ENCODE measurements around the gene ZNF236.

Gene ZNF236

GRCh38 chr18:76814256-76814655, 8.1 kb upstream of the ZNF236 start:
- TF ChIP-seq TCF12 (IDR thresholded peaks at IDR 0.05; ENCODE audit: low read depth) (no peak), YY1 (IDR thresholded peaks at IDR 0.05; ENCODE audit: low read depth) (no peak), TAF1 (IDR thresholded peaks at IDR 0.05; ENCODE audit: low read depth) (no peak), EGR1 (IDR thresholded peaks at IDR 0.05) (no peak), NFIC (IDR thresholded peaks at IDR 0.05) (no peak)

- no peak for TF ChIP-seq EP300 (IDR thresholded peaks at IDR 0.05; ENCODE audit: borderline replicate concordance)
- no peak for TF ChIP-seq ZBTB7A (IDR thresholded peaks at IDR 0.05; ENCODE audit: low read depth)
These were observed 6.2 kb upstream of the ZNF236 start for GRCh38 chr18:76816127-76816526.

- TF ChIP-seq MAX (IDR thresholded peaks at IDR 0.05) (no peak), YY1 (IDR thresholded peaks at IDR 0.05; ENCODE audit: low read depth) (no peak), USF1 (IDR thresholded peaks at IDR 0.05) (no peak), CREB1 (IDR thresholded peaks at IDR 0.05; ENCODE audit: low read depth) (no peak)
These were observed 4.3 kb upstream of the ZNF236 start for GRCh38 chr18:76817888-76818611.

GRCh38 chr18:76819411-76820136, 2.8 kb upstream of the ZNF236 start:
- TF ChIP-seq ZBTB7A (IDR thresholded peaks at IDR 0.05; ENCODE audit: low read depth) (no peak), YY1 (IDR thresholded peaks at IDR 0.05; ENCODE audit: low read depth) (no peak), USF1 (IDR thresholded peaks at IDR 0.05) (no peak), TAF1 (IDR thresholded peaks at IDR 0.05; ENCODE audit: low read depth) (no peak), REST (IDR thresholded peaks at IDR 0.05; ENCODE audit: low read depth) (no peak), FOXM1 (IDR thresholded peaks at IDR 0.05; ENCODE audit: borderline replicate concordance, low read depth) (no peak)

- TF ChIP-seq FOXM1 (IDR thresholded peaks at IDR 0.05; ENCODE audit: borderline replicate concordance, low read depth) (peak; percentile 30; the same call in 1 of the 2 replicates), TEAD4 (IDR thresholded peaks at IDR 0.05) (no peak), TAF1 (IDR thresholded peaks at IDR 0.05; ENCODE audit: low read depth) (peak; percentile 8; the same call in 1 of the 2 replicates)
These were observed 942 bp upstream of the ZNF236 start for GRCh38 chr18:76821356-76821874.

- TF ChIP-seq USF1 (IDR thresholded peaks at IDR 0.05) (no peak), NFIC (IDR thresholded peaks at IDR 0.05) (no peak), FOXM1 (IDR thresholded peaks at IDR 0.05; ENCODE audit: borderline replicate concordance, low read depth) (no peak), CEBPB (IDR thresholded peaks at IDR 0.05) (no peak), TEAD4 (IDR thresholded peaks at IDR 0.05) (no peak; the same call in 1 of the 2 replicates), YY1 (IDR thresholded peaks at IDR 0.05; ENCODE audit: low read depth) (peak; percentile 49; the same call in 1 of the 2 replicates), EGR1 (IDR thresholded peaks at IDR 0.05) (no peak), ZBTB7A (IDR thresholded peaks at IDR 0.05; ENCODE audit: low read depth) (no peak; the same call in 1 of the 2 replicates), MAX (IDR thresholded peaks at IDR 0.05) (peak; percentile 78), TAF1 (IDR thresholded peaks at IDR 0.05; ENCODE audit: low read depth) (no peak; the same call in none of the 2 replicates)
These were observed 367 bp upstream of the ZNF236 start for GRCh38 chr18:76821875-76822505.

GRCh38 chr18:76823161-76823538, 793 bp downstream of the ZNF236 start:
- TF ChIP-seq EGR1 (IDR thresholded peaks at IDR 0.05): no peak
- TF ChIP-seq TCF12 (IDR thresholded peaks at IDR 0.05; ENCODE audit: low read depth): no peak; the same call in 1 of the 2 replicates
- TF ChIP-seq USF1 (IDR thresholded peaks at IDR 0.05): no peak
- TF ChIP-seq YY1 (IDR thresholded peaks at IDR 0.05; ENCODE audit: low read depth): no peak
- TF ChIP-seq EP300 (IDR thresholded peaks at IDR 0.05; ENCODE audit: borderline replicate concordance): no peak
- TF ChIP-seq ZBTB7A (IDR thresholded peaks at IDR 0.05; ENCODE audit: low read depth): no peak
- TF ChIP-seq REST (IDR thresholded peaks at IDR 0.05; ENCODE audit: low read depth): no peak
- no peak for TF ChIP-seq RAD21 (IDR thresholded peaks at IDR 0.05; ENCODE audit: low read depth)
- TF ChIP-seq NFIC (IDR thresholded peaks at IDR 0.05): no peak
- TF ChIP-seq MAX (IDR thresholded peaks at IDR 0.05): no peak
- no peak for TF ChIP-seq TEAD4 (IDR thresholded peaks at IDR 0.05)
- no peak for TF ChIP-seq CREB1 (IDR thresholded peaks at IDR 0.05; ENCODE audit: low read depth)
- no peak for TF ChIP-seq CEBPB (IDR thresholded peaks at IDR 0.05)
- TF ChIP-seq FOXM1 (IDR thresholded peaks at IDR 0.05; ENCODE audit: borderline replicate concordance, low read depth): no peak
- TF ChIP-seq TAF1 (IDR thresholded peaks at IDR 0.05; ENCODE audit: low read depth): no peak

All from Ishikawa (cell line).